ENCODE measurements around the gene PLET1. TPM values are rescaled to one million over a fixed set of nuclear protein-coding genes. Genes with fewer than 3 reads are reported as not detected.

PLET1 gene
- total and polyA plus RNA-seq, 2 donors (not counting 3 experiments of a cell fraction or from before 2014, with no cell fraction given) = not detected

DNA sequence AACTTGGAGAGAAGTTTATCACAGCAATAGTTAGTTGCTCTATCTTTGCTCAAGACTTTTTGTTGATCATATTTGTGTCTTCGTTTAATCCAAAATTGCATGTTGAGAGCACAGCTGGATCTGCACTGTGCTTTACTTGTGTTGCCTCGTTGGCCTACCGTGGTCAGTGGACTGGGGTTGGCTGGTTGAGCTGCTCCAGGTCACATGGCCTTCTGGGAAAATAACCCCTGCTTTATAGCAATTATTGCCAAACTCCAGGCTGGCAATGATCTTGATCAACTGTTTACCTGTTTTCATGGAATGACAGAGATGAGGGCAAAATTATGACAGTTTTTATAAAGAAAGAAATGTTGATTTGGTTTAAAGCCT lies 5.7 kb upstream of the PLET1 start:
- H3K27me3 ChIP-seq (ENCODE audit: control insufficient read depth in 2 of 2, insufficient read depth in 2 of 2, low read length in 2 of 2) = peaks cover 0 to 7% of the 10 kb centered on the region in 2 experiments
- H3K4me3 ChIP-seq (replicated peaks in 1 of 3; ENCODE audit: insufficient read depth in 1 of 3, low read depth in 1 of 3, low read length in 3 of 3) = no peak overlapping the region
- H2AFZ ChIP-seq (ENCODE audit: low read depth, low read length) = no peak overlapping the region
- TF ChIP-seq, protein P1, sequence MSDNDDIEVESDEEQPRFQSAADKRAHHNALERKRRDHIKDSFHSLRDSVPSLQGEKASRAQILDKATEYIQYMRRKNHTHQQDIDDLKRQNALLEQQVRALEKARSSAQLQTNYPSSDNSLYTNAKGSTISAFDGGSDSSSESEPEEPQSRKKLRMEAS (IDR thresholded peaks at IDR 0.05; ENCODE audit: insufficient read depth, insufficient read length) = no peak
- TF ChIP-seq JUN (IDR thresholded peaks at IDR 0.05; ENCODE audit: borderline replicate concordance, insufficient read depth, insufficient read length, low read depth) (no peak), FOS (IDR thresholded peaks at IDR 0.05; ENCODE audit: borderline replicate concordance, insufficient read depth, low read length) (no peak), GATA2 (IDR thresholded peaks at IDR 0.05; ENCODE audit: insufficient read depth, insufficient read length, low read depth, low read length) (no peak), POLR2A (IDR thresholded peaks at IDR 0.05; ENCODE audit: low read depth, low read length) (no peak), MYC (IDR thresholded peaks at IDR 0.05; ENCODE audit: low read depth, low read length) (no peak), EZH2 (IDR thresholded peaks at IDR 0.05; ENCODE audit: borderline replicate concordance, low read depth, low read length, severe bottlenecking) (no peak), POLR2AphosphoS5 (IDR thresholded peaks at IDR 0.05; ENCODE audit: insufficient read depth, low read depth, low read length) (no peak)
- TF ChIP-seq, protein P2, sequence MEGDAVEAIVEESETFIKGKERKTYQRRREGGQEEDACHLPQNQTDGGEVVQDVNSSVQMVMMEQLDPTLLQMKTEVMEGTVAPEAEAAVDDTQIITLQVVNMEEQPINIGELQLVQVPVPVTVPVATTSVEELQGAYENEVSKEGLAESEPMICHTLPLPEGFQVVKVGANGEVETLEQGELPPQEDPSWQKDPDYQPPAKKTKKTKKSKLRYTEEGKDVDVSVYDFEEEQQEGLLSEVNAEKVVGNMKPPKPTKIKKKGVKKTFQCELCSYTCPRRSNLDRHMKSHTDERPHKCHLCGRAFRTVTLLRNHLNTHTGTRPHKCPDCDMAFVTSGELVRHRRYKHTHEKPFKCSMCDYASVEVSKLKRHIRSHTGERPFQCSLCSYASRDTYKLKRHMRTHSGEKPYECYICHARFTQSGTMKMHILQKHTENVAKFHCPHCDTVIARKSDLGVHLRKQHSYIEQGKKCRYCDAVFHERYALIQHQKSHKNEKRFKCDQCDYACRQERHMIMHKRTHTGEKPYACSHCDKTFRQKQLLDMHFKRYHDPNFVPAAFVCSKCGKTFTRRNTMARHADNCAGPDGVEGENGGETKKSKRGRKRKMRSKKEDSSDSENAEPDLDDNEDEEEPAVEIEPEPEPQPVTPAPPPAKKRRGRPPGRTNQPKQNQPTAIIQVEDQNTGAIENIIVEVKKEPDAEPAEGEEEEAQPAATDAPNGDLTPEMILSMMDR (IDR thresholded peaks at IDR 0.05; ENCODE audit: extremely low read depth in 1 of 2, insufficient read depth in 1 of 2, low read depth in 1 of 2, low read length in 2 of 2) = no peak
- no peaks in the 10 kb centered on the region for H3K9me1 ChIP-seq (replicated peaks; ENCODE audit: control insufficient read depth, extremely low read depth, insufficient read depth, low read length)
- POLR2A ChIA-PET = no interaction called here
- dilution Hi-C loops (cut with MboI; ENCODE audit: extremely low pct_ligation_motif_present, low sequenced_read_pairs) = no loop called here
- intact Hi-C loops (cut with micrococcal nuclease) = no loop called here
- no peak overlapping the region for H3K27ac ChIP-seq (ENCODE audit: insufficient read depth, low read depth, low read length)
- CTCF ChIA-PET = interaction anchor here (1.2 kb wide), 1 partner anchor 11 kb away, joined by 5 read pairs; no protein-coding TSS in a partner anchor
- no peaks in the 10 kb centered on the region for H3K36me3 ChIP-seq (ENCODE audit: control insufficient read depth in 2 of 2, extremely low read depth in 1 of 2, insufficient read depth in 2 of 2, low read length in 2 of 2)
- BruUV-seq (replicated peaks) = no TSS peak
- H3K4me1 ChIP-seq (ENCODE audit: control insufficient read depth, extremely low read depth, insufficient read depth, low read length) = no peaks in the 10 kb centered on the region
- DNase-seq (ENCODE audit: low read depth, low spot score) (no peak), FAIRE-seq (no peak)
- no peaks in the 10 kb centered on the region for H3K79me2 ChIP-seq (ENCODE audit: control insufficient read depth, insufficient read depth, low read length)
- H3K4me2 ChIP-seq (ENCODE audit: insufficient read depth, low read length) = no peak overlapping the region
- H3K9me3 ChIP-seq (replicated peaks; ENCODE audit: control insufficient read depth, insufficient read depth, low read length) = no peaks in the 10 kb centered on the region
- no peak overlapping the region for H3K9ac ChIP-seq (replicated peaks; ENCODE audit: extremely low read depth, insufficient read depth, low read length)
- no peaks in the 10 kb centered on the region for H4K20me1 ChIP-seq (replicated peaks; ENCODE audit: control insufficient read depth, extremely low read depth, insufficient read depth, low read length)

Measured in endothelial cell of umbilical vein (primary cell).